Liver (tissue), 9 donors: Measurements from ENCODE around the gene SOX14. TPM values are rescaled to one million over a fixed set of nuclear protein-coding genes. Genes with fewer than 3 reads are reported as not detected.

Source experiments
- DNase-seq: peaks from one replicate; pipeline ENCODE4 v3.0.0-alpha.2; 2017; ENCODE audit warnings: low spot score
- H3K27ac ChIP-seq, 2 donors: one replicate each; pipeline ENCODE4 v1.7.0; 2013; ENCODE audit warnings: inconsistent platforms in 2 of 2, low read length in 2 of 2, control low read depth in 1 of 2, low read depth in 1 of 2, mild to moderate bottlenecking in 1 of 2
- H3K27me3 ChIP-seq, 4 donors: one replicate each; pipeline versions ENCODE4 v1.6.1 to v1.7.0; 2013; ENCODE audit warnings: low read length in 3 of 4, inconsistent platforms in 1 of 4, mild to moderate bottlenecking in 1 of 4, moderate library complexity in 1 of 4; ENCODE audit not compliant: control insufficient read depth in 4 of 4, insufficient read depth in 4 of 4
- H3K36me3 ChIP-seq, 4 donors: one replicate each; pipeline versions ENCODE4 v1.6.1 to v1.7.0; 2013; ENCODE audit warnings: low read length in 3 of 4, mild to moderate bottlenecking in 3 of 4, low read depth in 1 of 4, moderate library complexity in 1 of 4; ENCODE audit not compliant: control insufficient read depth in 4 of 4, insufficient read depth in 3 of 4
- H3K4me1 ChIP-seq, 4 donors: one replicate each; pipeline versions ENCODE4 v1.6.1 to v1.7.0; 2013; ENCODE audit warnings: low read length in 3 of 4, mild to moderate bottlenecking in 3 of 4, moderate library complexity in 1 of 4; ENCODE audit not compliant: control insufficient read depth in 4 of 4, insufficient read depth in 4 of 4
- H3K4me3 ChIP-seq, 3 donors: one replicate each; pipeline versions ENCODE4 v1.6.1 to v1.7.0; 2013; ENCODE audit warnings: low read length in 3 of 3, control low read depth in 1 of 3, low read depth in 1 of 3, mild to moderate bottlenecking in 1 of 3
- H3K9ac ChIP-seq, 2 donors: one replicate each; pipeline ENCODE4 v1.7.0; 2013; ENCODE audit warnings: low read length in 2 of 2, mild to moderate bottlenecking in 2 of 2, moderate library complexity in 2 of 2, control low read depth in 1 of 2, low read depth in 1 of 2
- H3K9me3 ChIP-seq, 4 donors: one replicate each; pipeline versions ENCODE4 v1.6.1 to v1.7.0; 2013; ENCODE audit warnings: low read length in 3 of 4; ENCODE audit not compliant: control insufficient read depth in 4 of 4
- EGR1 ChIP-seq, 2 donors: IDR thresholded peaks; 2 replicates each; pipeline ENCODE4 v1.6.1; 2016 to 2018; ENCODE audit warnings: antibody characterized with exemption in 2 of 2, low read depth in 2 of 2
- FOXA1 ChIP-seq: IDR thresholded peaks from 2 replicates; pipeline ENCODE4 v1.6.1; 2016; ENCODE audit warnings: antibody characterized with exemption
- FOXA2 ChIP-seq: IDR thresholded peaks from 2 replicates; pipeline ENCODE4 v1.6.1; 2016; ENCODE audit warnings: antibody characterized with exemption
- GABPA ChIP-seq, 2 donors: IDR thresholded peaks in 1 of 2; conservative IDR thresholded peaks in 1 of 2; 2 replicates each; pipeline ENCODE4 v1.6.1; 2016; ENCODE audit warnings: antibody characterized with exemption in 2 of 2, mild to moderate bottlenecking in 1 of 2, moderate library complexity in 1 of 2
- HNF4A ChIP-seq, 2 donors: conservative IDR thresholded peaks; 2 replicates each; pipeline ENCODE4 v1.6.1; 2016; ENCODE audit warnings: antibody characterized with exemption in 2 of 2, mild to moderate bottlenecking in 2 of 2
- HNF4G ChIP-seq: IDR thresholded peaks from 2 replicates; pipeline ENCODE4 v1.6.1; 2016; ENCODE audit warnings: antibody characterized with exemption
- JUND ChIP-seq, 2 donors: IDR thresholded peaks; 2 replicates each; pipeline ENCODE4 v1.6.1; 2016; ENCODE audit warnings: antibody characterized with exemption in 2 of 2
- NR2F2 ChIP-seq: IDR thresholded peaks from 2 replicates; pipeline ENCODE4 v1.6.1; 2016; ENCODE audit warnings: antibody characterized with exemption
- RAD21 ChIP-seq, 2 donors: IDR thresholded peaks; 2 replicates each; pipeline ENCODE4 v1.6.1; 2016; ENCODE audit warnings: antibody characterized with exemption in 2 of 2, mild to moderate bottlenecking in 2 of 2
- RXRA ChIP-seq, 2 donors: IDR thresholded peaks; 2 replicates each; pipeline ENCODE4 v1.6.1; 2017 to 2018; ENCODE audit warnings: antibody characterized with exemption in 2 of 2, mild to moderate bottlenecking in 1 of 2
- SP1 ChIP-seq: IDR thresholded peaks from 2 replicates; pipeline ENCODE4 v1.6.1; 2018; ENCODE audit warnings: antibody characterized with exemption, mild to moderate bottlenecking
- TAF1 ChIP-seq: conservative IDR thresholded peaks from 2 replicates; pipeline ENCODE4 v1.6.1; 2016; ENCODE audit warnings: antibody characterized with exemption, mild to moderate bottlenecking
- YY1 ChIP-seq: IDR thresholded peaks from 2 replicates; pipeline ENCODE4 v1.6.1; 2016; ENCODE audit warnings: antibody characterized with exemption, mild to moderate bottlenecking
- WGBS: extraction: QIAGEN DNeasy Blood & Tissue Kit; methylation state at CpG from one replicate; pipeline ENCODE4 v1.1.7; 2013; 5-methylcytosine and 5-hydroxymethylcytosine counted together
- polyA plus RNA-seq, 2 donors: library from polyadenylated mRNA; stranded (reverse) in 1 of 2; unstranded in 1 of 2; fragments of 200-250 nt in 1 of 2; fragments of >200 nt in 1 of 2; fragmentation: Nextera tagmentation in 1 of 2; extraction: Ambion mirVana in 1 of 2; gene quantifications; one replicate each; pipeline versions ENCODE4 v1.2.1 to v1.2.3, GENCODE V29; 2013 to 2015
- total RNA-seq, 2 donors: library from RNA; depleted of rRNA; stranded (reverse); fragments of >200 nt; gene quantifications; one replicate each; pipeline ENCODE4 v1.2.3, GENCODE V29; 2014
- TF ChIP-seq, protein P1 (sequence below): fragments of 150-350 bp; IDR thresholded peaks from 2 replicates; pipeline ENCODE4 v1.5.1; 2017; ENCODE audit warnings: improper control_type of control experiment, low read depth, low read length; ENCODE audit not compliant: missing input control
- TF ChIP-seq, protein P2 (sequence below): IDR thresholded peaks from 2 replicates; pipeline ENCODE4 v1.6.1; 2016; ENCODE audit warnings: antibody characterized with exemption, mild to moderate bottlenecking
- TF ChIP-seq, protein P3 (sequence below): IDR thresholded peaks from 2 replicates; pipeline ENCODE4 v1.6.1; 2016; ENCODE audit warnings: antibody characterized with exemption
- TF ChIP-seq, protein P4 (sequence below): IDR thresholded peaks from 2 replicates; pipeline ENCODE4 v1.6.1; 2016; ENCODE audit warnings: antibody characterized with exemption
- TF ChIP-seq, protein P5 (sequence below): IDR thresholded peaks from 2 replicates; pipeline ENCODE4 v1.6.1; 2016; ENCODE audit warnings: antibody characterized with exemption
- donor health status: healthy.
- donor health status: healthy.
- donor health status: healthy.
- donor health status: healthy.
- donor health status: healthy.

The SOX14 gene
- total and polyA plus RNA-seq, 4 donors: not detected

DNA sequence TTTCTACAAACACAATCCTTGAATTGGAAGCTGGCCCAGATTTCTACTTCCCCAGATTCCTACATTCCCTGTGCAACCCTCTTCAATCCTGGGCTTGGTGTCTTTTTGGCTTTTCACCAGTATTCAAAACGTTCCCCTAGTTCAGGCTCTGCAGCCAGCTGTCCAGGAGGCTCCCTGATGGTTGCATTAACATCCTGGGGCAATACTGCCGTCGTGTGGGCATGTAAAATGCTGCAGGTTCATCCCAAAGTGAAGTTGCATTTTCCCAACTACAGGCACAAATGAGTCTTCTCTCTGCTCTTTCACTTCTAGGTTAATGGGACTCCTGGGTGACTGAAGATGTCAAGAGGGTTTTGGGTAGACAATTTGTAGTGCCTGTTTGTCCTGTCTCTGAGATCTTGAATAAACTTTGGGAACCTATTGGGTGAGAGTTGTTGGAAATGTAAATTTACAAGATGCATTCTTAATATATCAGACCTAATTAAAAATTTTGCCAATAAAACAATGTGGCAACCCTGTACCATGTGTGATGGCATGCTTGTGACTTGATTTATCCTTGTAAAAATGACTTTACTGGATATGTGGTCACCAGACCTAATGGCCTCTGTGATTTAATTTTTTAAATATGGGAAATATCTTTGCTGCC lies 28.6 kb downstream of the SOX14 start:
- no peak for TF ChIP-seq HNF4A (conservative IDR thresholded peaks at IDR 0.05)
- TF ChIP-seq, protein P1, sequence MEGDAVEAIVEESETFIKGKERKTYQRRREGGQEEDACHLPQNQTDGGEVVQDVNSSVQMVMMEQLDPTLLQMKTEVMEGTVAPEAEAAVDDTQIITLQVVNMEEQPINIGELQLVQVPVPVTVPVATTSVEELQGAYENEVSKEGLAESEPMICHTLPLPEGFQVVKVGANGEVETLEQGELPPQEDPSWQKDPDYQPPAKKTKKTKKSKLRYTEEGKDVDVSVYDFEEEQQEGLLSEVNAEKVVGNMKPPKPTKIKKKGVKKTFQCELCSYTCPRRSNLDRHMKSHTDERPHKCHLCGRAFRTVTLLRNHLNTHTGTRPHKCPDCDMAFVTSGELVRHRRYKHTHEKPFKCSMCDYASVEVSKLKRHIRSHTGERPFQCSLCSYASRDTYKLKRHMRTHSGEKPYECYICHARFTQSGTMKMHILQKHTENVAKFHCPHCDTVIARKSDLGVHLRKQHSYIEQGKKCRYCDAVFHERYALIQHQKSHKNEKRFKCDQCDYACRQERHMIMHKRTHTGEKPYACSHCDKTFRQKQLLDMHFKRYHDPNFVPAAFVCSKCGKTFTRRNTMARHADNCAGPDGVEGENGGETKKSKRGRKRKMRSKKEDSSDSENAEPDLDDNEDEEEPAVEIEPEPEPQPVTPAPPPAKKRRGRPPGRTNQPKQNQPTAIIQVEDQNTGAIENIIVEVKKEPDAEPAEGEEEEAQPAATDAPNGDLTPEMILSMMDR: peak; percentile 84
- peak; percentile 94 to 97 for TF ChIP-seq RAD21 (IDR thresholded peaks at IDR 0.05)
- DNase-seq: no peak
- H3K36me3 ChIP-seq: no peaks in the 10 kb centered on the region
- H3K4me1 ChIP-seq: no peaks in the 10 kb centered on the region
- no peak overlapping the region for H3K4me3 ChIP-seq
- H3K9me3 ChIP-seq: no peaks in the 10 kb centered on the region
- 0% methylated on average over 3 of the region's 3 CpGs for whole genome bisulfite sequencing
- H3K27ac ChIP-seq: no peak overlapping the region
- no peak overlapping the region for H3K9ac ChIP-seq
- H3K27me3 ChIP-seq: no peaks in the 10 kb centered on the region

DNA sequence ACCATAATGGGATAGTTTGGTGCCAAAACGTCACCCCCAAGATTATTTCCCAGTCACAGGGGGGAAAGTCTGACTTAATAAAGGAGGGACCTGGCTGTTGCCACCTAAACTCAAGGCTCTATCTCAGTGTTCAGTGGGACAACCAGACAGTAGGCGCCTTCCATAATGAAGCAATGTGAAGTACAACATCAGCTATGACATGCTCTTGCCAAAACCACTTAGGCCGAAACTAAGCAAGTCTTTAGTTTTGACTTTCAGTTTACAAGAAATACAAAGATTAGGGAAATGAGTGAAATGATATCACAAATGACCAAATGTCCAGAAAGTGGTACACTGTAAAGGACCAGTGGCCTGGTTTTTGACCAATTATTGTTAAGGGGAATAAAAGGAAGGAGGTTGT lies 32.9 kb downstream of the SOX14 start:
- H3K36me3 ChIP-seq: no peaks in the 10 kb centered on the region
- no peak overlapping the region for H3K9ac ChIP-seq
- no peaks in the 10 kb centered on the region for H3K9me3 ChIP-seq
- WGBS: 61% methylated on average over 3 of the region's 3 CpGs
- no peaks in the 10 kb centered on the region for H3K4me1 ChIP-seq
- no peak overlapping the region for H3K4me3 ChIP-seq
- no peak overlapping the region for H3K27ac ChIP-seq
- TF ChIP-seq JUND (IDR thresholded peaks at IDR 0.05) (no peak), YY1 (no peak), EGR1 (IDR thresholded peaks at IDR 0.05; ENCODE audit: low read depth in 2 of 2) (no peak), NR2F2 (no peak)
- no peak for DNase-seq
- H3K27me3 ChIP-seq: no peaks in the 10 kb centered on the region

DNA sequence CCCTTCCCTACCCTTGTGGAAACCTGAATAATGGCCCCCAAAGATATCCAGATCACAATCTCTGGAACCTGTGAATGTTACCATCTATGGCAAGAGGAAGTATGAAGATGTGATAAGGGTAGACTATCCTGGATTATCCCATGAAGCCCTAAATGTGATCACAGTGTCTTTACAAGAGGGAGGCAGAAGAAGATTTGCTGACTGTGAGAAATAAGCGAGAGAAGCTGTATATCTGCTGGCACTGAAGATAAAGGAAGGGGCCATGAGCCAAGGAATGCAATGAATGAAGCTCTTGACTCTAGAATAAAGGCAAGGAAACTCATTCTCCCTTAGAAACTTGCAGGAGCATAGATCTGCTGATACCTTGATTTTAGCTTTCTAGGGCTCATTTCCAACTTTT lies 39.1 kb downstream of the SOX14 start:
- H3K9me3 ChIP-seq: peaks cover 0 to 4% (median 0%) of the 10 kb centered on the region in 4 donors
- no peaks in the 10 kb centered on the region for H3K4me1 ChIP-seq
- no peak overlapping the region for H3K9ac ChIP-seq
- H3K4me3 ChIP-seq: no peak overlapping the region
- 75% methylated on average over 1 of the region's 1 CpG for WGBS
- TF ChIP-seq JUND (IDR thresholded peaks at IDR 0.05) (no peak), HNF4A (conservative IDR thresholded peaks at IDR 0.05) (no peak), GABPA (IDR thresholded peaks at IDR 0.05 in 1 of 2, conservative IDR thresholded peaks at IDR 0.05 in 1 of 2) (no peak), TAF1 (no peak), EGR1 (IDR thresholded peaks at IDR 0.05; ENCODE audit: low read depth in 2 of 2) (no peak), FOXA2 (no peak), RXRA (IDR thresholded peaks at IDR 0.05) (no peak), SP1 (no peak), YY1 (no peak), FOXA1 (no peak), HNF4G (no peak), NR2F2 (no peak), RAD21 (IDR thresholded peaks at IDR 0.05) (no peak)
- TF ChIP-seq, protein P2, sequence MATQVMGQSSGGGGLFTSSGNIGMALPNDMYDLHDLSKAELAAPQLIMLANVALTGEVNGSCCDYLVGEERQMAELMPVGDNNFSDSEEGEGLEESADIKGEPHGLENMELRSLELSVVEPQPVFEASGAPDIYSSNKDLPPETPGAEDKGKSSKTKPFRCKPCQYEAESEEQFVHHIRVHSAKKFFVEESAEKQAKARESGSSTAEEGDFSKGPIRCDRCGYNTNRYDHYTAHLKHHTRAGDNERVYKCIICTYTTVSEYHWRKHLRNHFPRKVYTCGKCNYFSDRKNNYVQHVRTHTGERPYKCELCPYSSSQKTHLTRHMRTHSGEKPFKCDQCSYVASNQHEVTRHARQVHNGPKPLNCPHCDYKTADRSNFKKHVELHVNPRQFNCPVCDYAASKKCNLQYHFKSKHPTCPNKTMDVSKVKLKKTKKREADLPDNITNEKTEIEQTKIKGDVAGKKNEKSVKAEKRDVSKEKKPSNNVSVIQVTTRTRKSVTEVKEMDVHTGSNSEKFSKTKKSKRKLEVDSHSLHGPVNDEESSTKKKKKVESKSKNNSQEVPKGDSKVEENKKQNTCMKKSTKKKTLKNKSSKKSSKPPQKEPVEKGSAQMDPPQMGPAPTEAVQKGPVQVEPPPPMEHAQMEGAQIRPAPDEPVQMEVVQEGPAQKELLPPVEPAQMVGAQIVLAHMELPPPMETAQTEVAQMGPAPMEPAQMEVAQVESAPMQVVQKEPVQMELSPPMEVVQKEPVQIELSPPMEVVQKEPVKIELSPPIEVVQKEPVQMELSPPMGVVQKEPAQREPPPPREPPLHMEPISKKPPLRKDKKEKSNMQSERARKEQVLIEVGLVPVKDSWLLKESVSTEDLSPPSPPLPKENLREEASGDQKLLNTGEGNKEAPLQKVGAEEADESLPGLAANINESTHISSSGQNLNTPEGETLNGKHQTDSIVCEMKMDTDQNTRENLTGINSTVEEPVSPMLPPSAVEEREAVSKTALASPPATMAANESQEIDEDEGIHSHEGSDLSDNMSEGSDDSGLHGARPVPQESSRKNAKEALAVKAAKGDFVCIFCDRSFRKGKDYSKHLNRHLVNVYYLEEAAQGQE: no peak
- TF ChIP-seq, protein P3, sequence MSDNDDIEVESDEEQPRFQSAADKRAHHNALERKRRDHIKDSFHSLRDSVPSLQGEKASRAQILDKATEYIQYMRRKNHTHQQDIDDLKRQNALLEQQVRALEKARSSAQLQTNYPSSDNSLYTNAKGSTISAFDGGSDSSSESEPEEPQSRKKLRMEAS: no peak
- TF ChIP-seq, protein P4, sequence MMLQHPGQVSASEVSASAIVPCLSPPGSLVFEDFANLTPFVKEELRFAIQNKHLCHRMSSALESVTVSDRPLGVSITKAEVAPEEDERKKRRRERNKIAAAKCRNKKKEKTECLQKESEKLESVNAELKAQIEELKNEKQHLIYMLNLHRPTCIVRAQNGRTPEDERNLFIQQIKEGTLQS: no peak
- TF ChIP-seq, protein P1: no peak
- TF ChIP-seq, protein P5, sequence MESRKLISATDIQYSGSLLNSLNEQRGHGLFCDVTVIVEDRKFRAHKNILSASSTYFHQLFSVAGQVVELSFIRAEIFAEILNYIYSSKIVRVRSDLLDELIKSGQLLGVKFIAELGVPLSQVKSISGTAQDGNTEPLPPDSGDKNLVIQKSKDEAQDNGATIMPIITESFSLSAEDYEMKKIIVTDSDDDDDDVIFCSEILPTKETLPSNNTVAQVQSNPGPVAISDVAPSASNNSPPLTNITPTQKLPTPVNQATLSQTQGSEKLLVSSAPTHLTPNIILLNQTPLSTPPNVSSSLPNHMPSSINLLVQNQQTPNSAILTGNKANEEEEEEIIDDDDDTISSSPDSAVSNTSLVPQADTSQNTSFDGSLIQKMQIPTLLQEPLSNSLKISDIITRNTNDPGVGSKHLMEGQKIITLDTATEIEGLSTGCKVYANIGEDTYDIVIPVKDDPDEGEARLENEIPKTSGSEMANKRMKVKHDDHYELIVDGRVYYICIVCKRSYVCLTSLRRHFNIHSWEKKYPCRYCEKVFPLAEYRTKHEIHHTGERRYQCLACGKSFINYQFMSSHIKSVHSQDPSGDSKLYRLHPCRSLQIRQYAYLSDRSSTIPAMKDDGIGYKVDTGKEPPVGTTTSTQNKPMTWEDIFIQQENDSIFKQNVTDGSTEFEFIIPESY: no peak
- H3K36me3 ChIP-seq: no peaks in the 10 kb centered on the region
- no peak for DNase-seq
- peaks cover 0 to 4% (median 1%) of the 10 kb centered on the region in 4 donors for H3K27me3 ChIP-seq
- H3K27ac ChIP-seq: no peak overlapping the region
